Chondrocyte (in vitro differentiated cells): ENCODE measurements around the gene PSMD13. TPM values are rescaled to one million over a fixed set of nuclear protein-coding genes. Genes with fewer than 3 reads are reported as not detected.
A peak's percentile ranks its signal among the peaks of the same experiment; 100 is the strongest.

Experiments
- DNase-seq: peaks from one replicate; pipeline ENCODE4 v3.0.0; 2021; ENCODE audit warnings: mixed read lengths, low spot score
- H3K27ac Mint-ChIP-seq: one replicate; pipeline ENCODE4 v1.8.0; 2021; ENCODE audit warnings: mild to moderate bottlenecking, moderate library complexity, mixed read lengths; ENCODE audit not compliant: unreplicated experiment
- H3K27me3 Mint-ChIP-seq: 2 replicates; pipeline ENCODE4 v1.8.0; 2021; ENCODE audit warnings: low read depth, mixed read lengths
- H3K36me3 Mint-ChIP-seq: 2 replicates; pipeline ENCODE4 v1.8.0; 2021; ENCODE audit warnings: low read depth, mixed read lengths
- H3K4me1 Mint-ChIP-seq: 2 replicates; pipeline ENCODE4 v1.8.0; 2021; ENCODE audit warnings: low read depth, mild to moderate bottlenecking, mixed read lengths
- H3K4me3 Mint-ChIP-seq: one replicate; pipeline ENCODE4 v1.8.0; 2021; ENCODE audit warnings: mild to moderate bottlenecking, moderate library complexity, mixed read lengths; ENCODE audit not compliant: unreplicated experiment
- H3K9me3 Mint-ChIP-seq: 2 replicates; pipeline ENCODE4 v1.8.0; 2021; ENCODE audit warnings: low read depth, mixed read lengths
- CTCF ChIP-seq: fragments of 200-600 bp; sonication (generic); IDR thresholded peaks from 2 replicates; pipeline ENCODE4 v1.5.0; 2021; ENCODE audit warnings: antibody characterized with exemption, mild to moderate bottlenecking, moderate library complexity
- total RNA-seq: library from RNA; stranded (reverse); gene quantifications from 3 replicates; pipeline ENCODE4 v1.2.1, GENCODE V29; 2021

The PSMD13 gene
- total RNA-seq, 1 donor from 2014 or later: 103 TPM

GRCh38 chr11:279040-279965 lies 42.5 kb downstream of the PSMD13 start:
- peaks cover 7% of the 10 kb centered on the region for H3K27me3 Mint-ChIP-seq
- H3K36me3 Mint-ChIP-seq: peaks cover 1% of the 10 kb centered on the region
- peaks cover 4% of the 10 kb centered on the region for H3K9me3 Mint-ChIP-seq
- TF ChIP-seq CTCF: no peak
- peak; percentile 81 for DNase-seq
- H3K4me1 Mint-ChIP-seq: no peaks in the 10 kb centered on the region
- no peak overlapping the region for H3K27ac Mint-ChIP-seq
- H3K4me3 Mint-ChIP-seq: no peak overlapping the region

DNA sequence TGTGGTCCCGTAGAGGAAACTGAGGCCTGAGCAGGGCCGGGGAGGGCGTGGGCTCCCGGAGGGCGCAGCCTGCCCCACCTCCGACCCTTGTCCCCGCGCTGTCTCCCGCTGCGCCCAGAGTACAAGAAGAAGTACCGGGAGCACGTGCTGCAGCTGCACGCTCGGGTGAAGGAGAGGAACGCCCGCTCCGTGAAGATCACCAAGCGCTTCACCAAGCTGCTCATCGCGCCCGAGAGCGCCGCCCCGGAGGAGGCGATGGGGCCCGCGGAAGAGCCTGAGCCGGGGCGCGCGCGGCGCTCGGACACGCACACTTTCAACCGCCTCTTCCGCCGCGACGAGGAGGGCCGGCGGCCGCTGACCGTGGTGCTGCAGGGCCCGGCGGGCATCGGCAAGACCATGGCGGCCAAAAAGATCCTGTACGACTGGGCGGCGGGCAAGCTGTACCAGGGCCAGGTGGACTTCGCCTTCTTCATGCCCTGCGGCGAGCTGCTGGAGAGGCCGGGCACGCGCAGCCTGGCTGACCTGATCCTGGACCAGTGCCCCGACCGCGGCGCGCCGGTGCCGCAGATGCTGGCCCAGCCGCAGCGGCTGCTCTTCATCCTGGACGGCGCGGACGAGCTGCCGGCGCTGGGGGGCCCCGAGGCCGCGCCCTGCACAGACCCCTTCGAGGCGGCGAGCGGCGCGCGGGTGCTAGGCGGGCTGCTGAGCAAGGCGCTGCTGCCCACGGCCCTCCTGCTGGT lies 43.4 kb downstream of the PSMD13 start:
- H3K27me3 Mint-ChIP-seq: peaks cover 7% of the 10 kb centered on the region
- H3K4me3 Mint-ChIP-seq: no peak overlapping the region
- H3K4me1 Mint-ChIP-seq: no peaks in the 10 kb centered on the region
- TF ChIP-seq CTCF: no peak
- H3K9me3 Mint-ChIP-seq: peaks cover 4% of the 10 kb centered on the region
- H3K27ac Mint-ChIP-seq: no peak overlapping the region
- peak; percentile 77 for DNase-seq
- peaks cover 1% of the 10 kb centered on the region for H3K36me3 Mint-ChIP-seq

DNA sequence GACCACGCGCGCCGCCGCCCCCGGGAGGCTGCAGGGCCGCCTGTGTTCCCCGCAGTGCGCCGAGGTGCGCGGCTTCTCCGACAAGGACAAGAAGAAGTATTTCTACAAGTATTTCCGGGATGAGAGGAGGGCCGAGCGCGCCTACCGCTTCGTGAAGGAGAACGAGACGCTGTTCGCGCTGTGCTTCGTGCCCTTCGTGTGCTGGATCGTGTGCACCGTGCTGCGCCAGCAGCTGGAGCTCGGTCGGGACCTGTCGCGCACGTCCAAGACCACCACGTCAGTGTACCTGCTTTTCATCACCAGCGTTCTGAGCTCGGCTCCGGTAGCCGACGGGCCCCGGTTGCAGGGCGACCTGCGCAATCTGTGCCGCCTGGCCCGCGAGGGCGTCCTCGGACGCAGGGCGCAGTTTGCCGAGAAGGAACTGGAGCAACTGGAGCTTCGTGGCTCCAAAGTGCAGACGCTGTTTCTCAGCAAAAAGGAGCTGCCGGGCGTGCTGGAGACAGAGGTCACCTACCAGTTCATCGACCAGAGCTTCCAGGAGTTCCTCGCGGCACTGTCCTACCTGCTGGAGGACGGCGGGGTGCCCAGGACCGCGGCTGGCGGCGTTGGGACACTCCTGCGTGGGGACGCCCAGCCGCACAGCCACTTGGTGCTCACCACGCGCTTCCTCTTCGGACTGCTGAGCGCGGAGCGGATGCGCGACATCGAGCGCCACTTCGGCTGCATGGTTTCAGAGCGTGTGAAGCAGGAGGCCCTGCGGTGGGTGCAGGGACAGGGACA lies 44.1 kb downstream of the PSMD13 start:
- Mint-ChIP-seq H3K27ac (no peak overlapping the region), H3K4me3 (no peak overlapping the region), H3K27me3 (peaks cover 7% of the 10 kb centered on the region), H3K36me3 (peaks cover 1% of the 10 kb centered on the region), H3K9me3 (peaks cover 3% of the 10 kb centered on the region), H3K4me1 (no peaks in the 10 kb centered on the region)
- TF ChIP-seq CTCF: no peak
- DNase-seq: peak; percentile 88

GRCh38 chr11:281486-282161 lies 44.8 kb downstream of the PSMD13 start:
- H3K27ac Mint-ChIP-seq: no peak overlapping the region
- H3K9me3 Mint-ChIP-seq: no peaks in the 10 kb centered on the region
- H3K4me1 Mint-ChIP-seq: no peaks in the 10 kb centered on the region
- peaks cover 7% of the 10 kb centered on the region for H3K27me3 Mint-ChIP-seq
- peaks cover under 1% of the 10 kb centered on the region for H3K36me3 Mint-ChIP-seq
- peak; percentile 90 for DNase-seq
- no peak for TF ChIP-seq CTCF
- no peak overlapping the region for H3K4me3 Mint-ChIP-seq
